NCI-H1694 treated with DMSO at 0.1 percent for 48 hours (cell line): ENCODE data around the gene CARMIL3.
A peak's percentile ranks its signal among the peaks of the same experiment; 100 is the strongest.
"Not testable (repeated sequence)": the region's sequence is repeated elsewhere in the genome, so short reads cannot be mapped to it uniquely, and the experiment has no call there.

Experiments
- DNase-seq: peaks from one replicate; lab custom pipeline; 2025; lab: John Stamatoyannopoulos, UW

CARMIL3 gene

GRCh38 chr14:24096545-24097181 is 44.9 kb downstream of the CARMIL3 start:
- no peak for DNase-seq

GRCh38 chr14:24098229-24098926 is 46.6 kb downstream of the CARMIL3 start:
- DNase-seq, result no peak

- no peak for DNase-seq
Measured at GRCh38 chr14:24098927-24099813, 47.4 kb downstream of the CARMIL3 start.

- DNase-seq, result no peak
Measured at GRCh38 chr14:24100197-24100981, 48.6 kb downstream of the CARMIL3 start.

GRCh38 chr14:24100982-24101494 is 49.2 kb downstream of the CARMIL3 start:
- no peak for DNase-seq

GRCh38 chr14:24102357-24103048 is 50.7 kb downstream of the CARMIL3 start:
- no peak for DNase-seq

GRCh38 chr14:24103451-24103850 is 51.6 kb downstream of the CARMIL3 start:
- no peak for DNase-seq

GRCh38 chr14:24105609-24106239 is 53.9 kb downstream of the CARMIL3 start:
- not testable (repeated sequence) for DNase-seq

GRCh38 chr14:24106672-24107271 is 55.0 kb downstream of the CARMIL3 start:
- no peak for DNase-seq

GRCh38 chr14:24108336-24108874 is 56.6 kb downstream of the CARMIL3 start:
- no peak for DNase-seq

- DNase-seq, result no peak
Measured at GRCh38 chr14:24110060-24110459, 58.3 kb downstream of the CARMIL3 start.

- no peak for DNase-seq
Measured at GRCh38 chr14:24110523-24110922, 58.7 kb downstream of the CARMIL3 start.

GRCh38 chr14:24113379-24113800 is 61.6 kb downstream of the CARMIL3 start:
- DNase-seq, result no peak

- peak; percentile 81 for DNase-seq
Measured at GRCh38 chr14:24113801-24114531, 62.2 kb downstream of the CARMIL3 start.

- peak; percentile 99 for DNase-seq
Measured at GRCh38 chr14:24114532-24115421, 63.0 kb downstream of the CARMIL3 start, which contains the start of the genes DCAF11 and NRL. TSS of gene DCAF11 (plus strand) at chr14:24114777. CDS start at chr14:24115595, 818 bp downstream. TSS of gene NRL (minus strand) at chr14:24114949. CDS start at chr14:24082848, 32,101 bp downstream.

- DNase-seq, result no peak
Measured at GRCh38 chr14:24115422-24116127, 63.8 kb downstream of the CARMIL3 start.

GRCh38 chr14:24116128-24116814 is 64.5 kb downstream of the CARMIL3 start:
- DNase-seq, result no peak
